Measurements from ENCODE around the gene AKAP3.

AKAP3 gene

GRCh38 chr12:4648501-4649357 lies at the start of gene AKAP3, which contains the start of gene NDUFA9:
Gene AKAP3 (minus strand): TSS chr12:4649051. CDS start chr12:4638196, 10,855 bp downstream.
Gene NDUFA9 (plus strand): TSS chr12:4649114. CDS start chr12:4649127, 13 bp downstream.
- peak; percentile 94 for DNase-seq (ENCODE audit: low spot score)

GRCh38 chr12:4690760-4691159 lies 41.9 kb upstream of the AKAP3 start:
- no peak for DNase-seq (ENCODE audit: low spot score)

GRCh38 chr12:4685317-4685716 lies 36.5 kb upstream of the AKAP3 start:
- DNase-seq (ENCODE audit: low spot score), result no peak

GRCh38 chr12:4681732-4682131 lies 32.9 kb upstream of the AKAP3 start:
- no peak for DNase-seq (ENCODE audit: low spot score)

GRCh38 chr12:4679711-4680110 lies 30.9 kb upstream of the AKAP3 start:
- no peak for DNase-seq (ENCODE audit: low spot score)

- DNase-seq (ENCODE audit: low spot score), result no peak
These were observed 16.4 kb upstream of the AKAP3 start for GRCh38 chr12:4665236-4665635.

- no peak for DNase-seq (ENCODE audit: low spot score)
These were observed 15.2 kb upstream of the AKAP3 start for GRCh38 chr12:4663971-4664505.

- no peak for DNase-seq (ENCODE audit: low spot score)
These were observed 4.8 kb upstream of the AKAP3 start for GRCh38 chr12:4653691-4654090.

- DNase-seq (ENCODE audit: low spot score), result no peak
These were observed 4.4 kb upstream of the AKAP3 start for GRCh38 chr12:4653257-4653656.

GRCh38 chr12:4649358-4649661 lies 459 bp upstream of the AKAP3 start:
- DNase-seq (ENCODE audit: low spot score), result no peak

GRCh38 chr12:4648104-4648500 lies 749 bp downstream of the AKAP3 start:
- DNase-seq (ENCODE audit: low spot score), result no peak

GRCh38 chr12:4645023-4645422 lies 3.8 kb downstream of the AKAP3 start:
- no peak for DNase-seq (ENCODE audit: low spot score)

- no peak for DNase-seq (ENCODE audit: low spot score)
These were observed 5.1 kb downstream of the AKAP3 start for GRCh38 chr12:4643747-4644146.

GRCh38 chr12:4630262-4630661 lies 18.6 kb downstream of the AKAP3 start:
- no peak for DNase-seq (ENCODE audit: low spot score)

- DNase-seq (ENCODE audit: low spot score), result no peak
These were observed 20.4 kb downstream of the AKAP3 start for GRCh38 chr12:4628406-4628805.

GRCh38 chr12:4626543-4626942 lies 22.3 kb downstream of the AKAP3 start:
- DNase-seq (ENCODE audit: low spot score), result no peak

GRCh38 chr12:4621511-4621910 lies 27.3 kb downstream of the AKAP3 start:
- DNase-seq (ENCODE audit: low spot score), result no peak

GRCh38 chr12:4615667-4616066 lies 33.2 kb downstream of the AKAP3 start:
- DNase-seq (ENCODE audit: low spot score), result no peak

- DNase-seq (ENCODE audit: low spot score), result no peak
These were observed 38.4 kb downstream of the AKAP3 start for GRCh38 chr12:4610481-4610880.

- no peak for DNase-seq (ENCODE audit: low spot score)
These were observed 39.8 kb downstream of the AKAP3 start for GRCh38 chr12:4609071-4609470.

GRCh38 chr12:4607056-4607455 lies 41.8 kb downstream of the AKAP3 start:
- DNase-seq (ENCODE audit: low spot score), result no peak

- DNase-seq (ENCODE audit: low spot score), result peak; percentile 84
These were observed 44.1 kb downstream of the AKAP3 start for GRCh38 chr12:4604684-4605193.

- no peak for DNase-seq (ENCODE audit: low spot score)
These were observed 44.9 kb downstream of the AKAP3 start for GRCh38 chr12:4603946-4604345.

- DNase-seq (ENCODE audit: low spot score), result no peak
These were observed 45.4 kb downstream of the AKAP3 start for GRCh38 chr12:4603421-4603820.
